MM.1S (cell line): ENCODE results near the gene OR52A1.

ENCODE experiments used
- DNase-seq: peaks from one replicate; pipeline ENCODE4 v3.0.0-alpha.2; 2015
- H2AFZ ChIP-seq: fragments of 300-600 bp; sonication (generic); 2 replicates; pipeline ENCODE4 v1.6.0; 2016; ENCODE audit warnings: antibody characterized with exemption, low read length
- H3F3A ChIP-seq: fragments of 300-600 bp; sonication (generic); 2 replicates; pipeline ENCODE4 v1.6.1; 2016; ENCODE audit warnings: mild to moderate bottlenecking, antibody characterized with exemption, low read length, moderate library complexity, mixed read lengths; ENCODE audit not compliant: insufficient read depth
- H3K27ac ChIP-seq: fragments of 300-600 bp; sonication (generic); 2 replicates; pipeline ENCODE4 v1.5.1; 2016; ENCODE audit warnings: mild to moderate bottlenecking, low read length
- H3K27me3 ChIP-seq: fragments of 300-600 bp; sonication (generic); replicated peaks from 2 replicates; pipeline ENCODE4 v1.6.0; 2016; ENCODE audit warnings: low read length; ENCODE audit not compliant: insufficient read depth
- H3K36me3 ChIP-seq: fragments of 300-600 bp; sonication (generic); replicated peaks from 2 replicates; pipeline ENCODE4 v1.6.1; 2016; ENCODE audit warnings: mild to moderate bottlenecking, low read length, mixed read lengths; ENCODE audit not compliant: insufficient read depth
- H3K4me1 ChIP-seq: fragments of 300-600 bp; sonication (generic); 2 replicates; pipeline ENCODE4 v1.6.1; 2016; ENCODE audit warnings: low read length, mixed read lengths
- H3K4me2 ChIP-seq: fragments of 300-600 bp; sonication (generic); 2 replicates; pipeline ENCODE4 v1.6.0; 2016; ENCODE audit warnings: low read depth, low read length
- H3K4me3 ChIP-seq: fragments of 300-600 bp; sonication (generic); 2 replicates; pipeline ENCODE4 v1.5.1; 2016; ENCODE audit warnings: low read length, mixed read lengths
- H3K79me2 ChIP-seq: fragments of 300-600 bp; sonication (generic); 2 replicates; pipeline ENCODE4 v1.6.1; 2016; ENCODE audit warnings: mixed run types, low read length, mixed read lengths
- H3K9ac ChIP-seq: fragments of 300-600 bp; sonication (generic); 2 replicates; pipeline ENCODE4 v1.6.1; 2016; ENCODE audit warnings: low read length, mixed read lengths
- H3K9me2 ChIP-seq: fragments of 300-600 bp; sonication (generic); replicated peaks from 2 replicates; pipeline ENCODE4 v1.6.1; 2016; ENCODE audit warnings: mild to moderate bottlenecking, low read length, mixed read lengths; ENCODE audit not compliant: insufficient read depth
- H3K9me3 ChIP-seq: fragments of 300-600 bp; sonication (generic); replicated peaks from 2 replicates; pipeline ENCODE4 v1.6.1; 2016; ENCODE audit warnings: mild to moderate bottlenecking, low read length, mixed read lengths; ENCODE audit not compliant: insufficient read depth
- H4K20me1 ChIP-seq: fragments of 300-600 bp; sonication (generic); 2 replicates; pipeline ENCODE4 v1.6.1; 2016; ENCODE audit warnings: mild to moderate bottlenecking, low read length, moderate library complexity, mixed read lengths; ENCODE audit not compliant: insufficient read depth
- EZH2 ChIP-seq: fragments of 300-600 bp; sonication (generic); optimal IDR thresholded peaks from 2 replicates; pipeline ENCODE3; 2017; ENCODE audit warnings: low read depth, mild to moderate bottlenecking, antibody characterized with exemption, low read length, mixed read lengths
- EZH2phosphoT487 ChIP-seq: fragments of 300-600 bp; sonication (generic); IDR thresholded peaks from 2 replicates; pipeline ENCODE4 v1.6.1; 2018; ENCODE audit warnings: antibody characterized with exemption, low read length
- TF ChIP-seq, protein P1 (sequence below): fragments of 300-600 bp; sonication (generic); IDR thresholded peaks from 2 replicates; pipeline ENCODE4 v1.5.1; 2016; ENCODE audit warnings: antibody characterized with exemption, low read length, mixed read lengths

OR52A1 gene

DNA sequence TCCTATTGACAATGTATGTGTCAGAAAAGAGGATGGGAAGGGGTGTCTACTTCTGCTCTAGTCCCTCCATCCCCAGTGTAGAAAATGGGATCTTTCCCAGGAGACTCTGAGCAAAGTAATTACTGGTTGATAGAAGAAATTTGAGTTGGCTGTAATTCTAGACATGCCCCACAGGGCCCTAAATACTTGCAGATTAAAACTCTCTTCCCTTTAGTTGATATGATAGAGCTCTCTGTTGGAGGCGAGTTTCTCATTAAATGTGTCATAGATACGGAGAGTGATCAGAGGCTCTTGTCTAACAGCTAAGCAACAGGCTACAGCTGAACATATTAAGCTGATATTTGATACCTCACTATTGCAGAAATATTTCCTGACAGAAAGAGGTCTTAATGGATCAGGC, 52.3 kb downstream of the OR52A1 start:
- Histone ChIP-seq H4K20me1 (no peaks in the 10 kb centered on the region), H3K79me2 (no peaks in the 10 kb centered on the region), H3K9me2 (no peaks in the 10 kb centered on the region), H3K9me3 (no peaks in the 10 kb centered on the region), H3K27me3 (no peaks in the 10 kb centered on the region), H3K9ac (no peak overlapping the region), H3F3A (no peaks in the 10 kb centered on the region), H3K27ac (no peak overlapping the region), H3K36me3 (no peaks in the 10 kb centered on the region), H3K4me3 (no peak overlapping the region), H3K4me2 (no peak overlapping the region), H2AFZ (no peak overlapping the region), H3K4me1 (no peaks in the 10 kb centered on the region)
- no peak for DNase-seq
- TF ChIP-seq, protein P1, sequence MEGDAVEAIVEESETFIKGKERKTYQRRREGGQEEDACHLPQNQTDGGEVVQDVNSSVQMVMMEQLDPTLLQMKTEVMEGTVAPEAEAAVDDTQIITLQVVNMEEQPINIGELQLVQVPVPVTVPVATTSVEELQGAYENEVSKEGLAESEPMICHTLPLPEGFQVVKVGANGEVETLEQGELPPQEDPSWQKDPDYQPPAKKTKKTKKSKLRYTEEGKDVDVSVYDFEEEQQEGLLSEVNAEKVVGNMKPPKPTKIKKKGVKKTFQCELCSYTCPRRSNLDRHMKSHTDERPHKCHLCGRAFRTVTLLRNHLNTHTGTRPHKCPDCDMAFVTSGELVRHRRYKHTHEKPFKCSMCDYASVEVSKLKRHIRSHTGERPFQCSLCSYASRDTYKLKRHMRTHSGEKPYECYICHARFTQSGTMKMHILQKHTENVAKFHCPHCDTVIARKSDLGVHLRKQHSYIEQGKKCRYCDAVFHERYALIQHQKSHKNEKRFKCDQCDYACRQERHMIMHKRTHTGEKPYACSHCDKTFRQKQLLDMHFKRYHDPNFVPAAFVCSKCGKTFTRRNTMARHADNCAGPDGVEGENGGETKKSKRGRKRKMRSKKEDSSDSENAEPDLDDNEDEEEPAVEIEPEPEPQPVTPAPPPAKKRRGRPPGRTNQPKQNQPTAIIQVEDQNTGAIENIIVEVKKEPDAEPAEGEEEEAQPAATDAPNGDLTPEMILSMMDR: no peak
- TF ChIP-seq EZH2phosphoT487 (no peak), EZH2 (no peak)

DNA sequence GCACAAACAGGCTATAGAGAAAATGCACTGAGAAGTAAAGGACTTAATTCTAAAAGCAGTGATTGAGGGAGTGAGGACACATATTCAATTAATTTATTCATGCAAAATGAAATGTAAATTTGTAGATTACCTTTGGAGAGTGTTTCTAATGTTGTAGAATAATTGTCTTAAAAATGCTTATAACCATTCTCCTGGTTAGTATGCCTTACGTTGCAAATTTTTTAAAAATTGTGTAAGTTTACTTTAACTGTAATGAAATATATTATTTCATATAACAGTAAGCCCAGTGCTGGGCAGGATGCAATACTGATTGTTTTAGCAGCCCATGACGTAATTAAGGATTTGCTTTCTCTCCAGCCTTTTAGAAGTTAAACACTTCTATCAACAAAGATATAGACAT, 58.5 kb downstream of the OR52A1 start:
- Histone ChIP-seq H3F3A (no peaks in the 10 kb centered on the region), H3K36me3 (no peaks in the 10 kb centered on the region), H4K20me1 (no peaks in the 10 kb centered on the region), H3K79me2 (no peaks in the 10 kb centered on the region), H2AFZ (no peak overlapping the region), H3K4me1 (no peaks in the 10 kb centered on the region), H3K9me2 (no peaks in the 10 kb centered on the region), H3K4me3 (no peak overlapping the region), H3K9me3 (no peaks in the 10 kb centered on the region), H3K9ac (no peak overlapping the region), H3K27me3 (no peaks in the 10 kb centered on the region), H3K27ac (no peak overlapping the region), H3K4me2 (no peak overlapping the region)
- DNase-seq: no peak
- no peak for TF ChIP-seq EZH2phosphoT487
- no peak for TF ChIP-seq EZH2
- TF ChIP-seq, protein P1: no peak
